ENCODE data around the gene TXN. TPM values are rescaled to one million over a fixed set of nuclear protein-coding genes. Genes with fewer than 3 reads are reported as not detected.

The TXN gene
- total RNA-seq, 4 donors from 2014 or later: 134 to 276 (median 142) TPM

DNA sequence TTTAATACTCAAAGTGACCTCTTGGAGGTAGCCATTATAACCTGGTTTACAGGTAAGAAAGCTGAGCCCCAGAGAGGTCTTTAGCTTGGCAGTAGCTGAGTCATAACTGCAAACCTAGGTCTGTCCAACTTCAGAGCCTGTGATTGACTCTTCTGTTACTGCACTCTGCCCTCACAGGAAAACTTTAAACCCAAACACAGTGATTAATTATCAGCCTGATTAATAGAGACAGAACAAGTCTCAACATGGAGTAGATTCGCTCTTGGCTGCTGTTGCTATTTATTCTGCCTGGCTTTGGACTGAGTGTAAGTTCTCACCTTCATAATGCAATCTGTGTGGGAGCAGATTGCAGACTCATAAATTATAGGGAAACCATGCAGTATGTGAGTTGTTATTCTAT, 27.4 kb upstream of the TXN start:
- Histone ChIP-seq H3K36me3 (no peaks in the 10 kb centered on the region), H3K4me1 (no peaks in the 10 kb centered on the region), H3K4me3 (no peak overlapping the region), H3K27me3 (no peaks in the 10 kb centered on the region), H3K9me3 (no peaks in the 10 kb centered on the region), H3K27ac (no peak overlapping the region)
- TF ChIP-seq, protein P1, sequence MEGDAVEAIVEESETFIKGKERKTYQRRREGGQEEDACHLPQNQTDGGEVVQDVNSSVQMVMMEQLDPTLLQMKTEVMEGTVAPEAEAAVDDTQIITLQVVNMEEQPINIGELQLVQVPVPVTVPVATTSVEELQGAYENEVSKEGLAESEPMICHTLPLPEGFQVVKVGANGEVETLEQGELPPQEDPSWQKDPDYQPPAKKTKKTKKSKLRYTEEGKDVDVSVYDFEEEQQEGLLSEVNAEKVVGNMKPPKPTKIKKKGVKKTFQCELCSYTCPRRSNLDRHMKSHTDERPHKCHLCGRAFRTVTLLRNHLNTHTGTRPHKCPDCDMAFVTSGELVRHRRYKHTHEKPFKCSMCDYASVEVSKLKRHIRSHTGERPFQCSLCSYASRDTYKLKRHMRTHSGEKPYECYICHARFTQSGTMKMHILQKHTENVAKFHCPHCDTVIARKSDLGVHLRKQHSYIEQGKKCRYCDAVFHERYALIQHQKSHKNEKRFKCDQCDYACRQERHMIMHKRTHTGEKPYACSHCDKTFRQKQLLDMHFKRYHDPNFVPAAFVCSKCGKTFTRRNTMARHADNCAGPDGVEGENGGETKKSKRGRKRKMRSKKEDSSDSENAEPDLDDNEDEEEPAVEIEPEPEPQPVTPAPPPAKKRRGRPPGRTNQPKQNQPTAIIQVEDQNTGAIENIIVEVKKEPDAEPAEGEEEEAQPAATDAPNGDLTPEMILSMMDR (IDR thresholded peaks at IDR 0.05): no peak
- TF ChIP-seq POLR2AphosphoS5 (IDR thresholded peaks at IDR 0.05) (no peak), EP300 (IDR thresholded peaks at IDR 0.05) (no peak), POLR2A (IDR thresholded peaks at IDR 0.05) (no peak)
- no peak for ATAC-seq
- 14 to 36% methylated on average over 1 of the region's 1 CpG for WGBS, 2 donors (ENCODE audit: low coverage in 1 of 2)

GRCh38 chr9:110282739-110283081, 26.4 kb upstream of the TXN start:
- Histone ChIP-seq H3K4me3 (no peak overlapping the region), H3K4me1 (no peaks in the 10 kb centered on the region), H3K9me3 (no peaks in the 10 kb centered on the region), H3K27ac (no peak overlapping the region), H3K27me3 (no peaks in the 10 kb centered on the region), H3K36me3 (no peaks in the 10 kb centered on the region)
- ATAC-seq: no peak
- WGBS, 2 donors (ENCODE audit: low coverage in 1 of 2): 92 to 93% methylated on average over 3 to 4 of the region's 6 CpGs
- TF ChIP-seq, protein P1 (IDR thresholded peaks at IDR 0.05): no peak

GRCh38 chr9:110282018-110282738, 25.9 kb upstream of the TXN start:
- 74 to 82% methylated on average over 4 of the region's 4 CpGs for WGBS, 2 donors (ENCODE audit: low coverage in 1 of 2)
- H3K36me3 ChIP-seq: no peaks in the 10 kb centered on the region
- ATAC-seq: no peak

GRCh38 chr9:110278080-110278707, 21.9 kb upstream of the TXN start:
- Histone ChIP-seq H3K27ac (no peak overlapping the region), H3K4me1 (no peaks in the 10 kb centered on the region), H3K4me3 (no peak overlapping the region), H3K27me3 (no peaks in the 10 kb centered on the region), H3K9me3 (no peaks in the 10 kb centered on the region), H3K36me3 (no peaks in the 10 kb centered on the region)
- no peak for ATAC-seq
- WGBS, 2 donors (ENCODE audit: low coverage in 1 of 2): 67% methylated on average over 3 of the region's 3 CpGs; no CpG with 5 or more reads in 1 of the 2 donors
- TF ChIP-seq EP300 (IDR thresholded peaks at IDR 0.05) (no peak), POLR2AphosphoS5 (IDR thresholded peaks at IDR 0.05) (no peak), POLR2A (IDR thresholded peaks at IDR 0.05) (no peak)
- TF ChIP-seq, protein P1 (IDR thresholded peaks at IDR 0.05): no peak

More at GRCh38 chr9:110282018-110282738, 25.9 kb upstream of the TXN start:
- Histone ChIP-seq H3K9me3 (no peaks in the 10 kb centered on the region), H3K27ac (no peak overlapping the region), H3K27me3 (no peaks in the 10 kb centered on the region), H3K4me3 (no peak overlapping the region), H3K4me1 (no peaks in the 10 kb centered on the region)
- TF ChIP-seq EP300 (IDR thresholded peaks at IDR 0.05): no peak
- TF ChIP-seq POLR2AphosphoS5 (IDR thresholded peaks at IDR 0.05): no peak
- TF ChIP-seq, protein P1 (IDR thresholded peaks at IDR 0.05): no peak
- no peak for TF ChIP-seq POLR2A (IDR thresholded peaks at IDR 0.05)

DNA sequence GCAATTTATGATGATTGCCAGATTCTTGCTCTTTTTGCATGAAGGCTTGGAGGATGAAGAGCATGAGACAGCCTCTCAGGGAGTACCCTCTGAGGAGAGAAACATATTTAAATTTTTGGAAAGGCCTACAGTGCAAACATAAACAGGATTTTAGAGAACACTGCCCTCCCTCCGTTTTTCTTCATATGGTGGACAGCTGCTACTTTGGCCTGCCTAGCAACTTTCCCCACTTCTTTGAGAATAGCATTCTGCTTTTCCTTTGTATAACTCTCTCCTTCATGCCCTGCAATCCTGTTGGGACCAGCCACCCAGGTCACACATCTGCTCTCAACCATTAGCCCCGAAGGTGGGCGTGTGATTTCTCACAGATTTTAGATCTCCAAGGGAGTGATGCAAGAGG, 20.5 kb upstream of the TXN start:
- no peaks in the 10 kb centered on the region for H3K4me1 ChIP-seq
- H3K9me3 ChIP-seq: no peaks in the 10 kb centered on the region
- ATAC-seq: no peak
- H3K36me3 ChIP-seq: no peaks in the 10 kb centered on the region
- H3K27ac ChIP-seq: no peak overlapping the region
- TF ChIP-seq POLR2AphosphoS5 (IDR thresholded peaks at IDR 0.05) (no peak), POLR2A (IDR thresholded peaks at IDR 0.05) (no peak), EP300 (IDR thresholded peaks at IDR 0.05) (no peak)
- TF ChIP-seq, protein P1 (IDR thresholded peaks at IDR 0.05): no peak
- H3K27me3 ChIP-seq: no peaks in the 10 kb centered on the region
- 42 to 54% methylated on average over 3 of the region's 3 CpGs for WGBS, 2 donors (ENCODE audit: low coverage in 1 of 2)
- no peak overlapping the region for H3K4me3 ChIP-seq
